Brain microvascular endothelial cell (primary cell): ENCODE results near the gene CDHR5.
"Not testable (repeated sequence)": the region's sequence is repeated elsewhere in the genome, so short reads cannot be mapped to it uniquely, and the experiment has no call there.

Experiments used
- DNase-seq: peaks from one replicate; pipeline ENCODE4 v3.0.0-alpha.2; 2020
- H3K27ac ChIP-seq: fragments of 250-450 bp; sonication (Bioruptor Pico); 2 replicates; pipeline ENCODE4 v1.5.1; 2020; ENCODE audit warnings: mild to moderate bottlenecking, moderate library complexity
- H3K27me3 ChIP-seq: fragments of 250-450 bp; sonication (Bioruptor Pico); replicated peaks from 2 replicates; pipeline ENCODE4 v1.5.1; 2020; ENCODE audit warnings: mild to moderate bottlenecking
- H3K36me3 ChIP-seq: fragments of 250-450 bp; sonication (Bioruptor Pico); replicated peaks from 2 replicates; pipeline ENCODE4 v1.5.1; 2020; ENCODE audit warnings: mild to moderate bottlenecking
- H3K4me3 ChIP-seq: 2 replicates; pipeline ENCODE4 v1.5.1; 2011; ENCODE audit warnings: low read depth, mild to moderate bottlenecking, control low read depth, low read length, moderate library complexity
- CTCF ChIP-seq: IDR thresholded peaks from 2 replicates; pipeline ENCODE4 v1.5.1; 2011; ENCODE audit warnings: low read depth, mild to moderate bottlenecking, moderate library complexity, low read length, control low read depth, inconsistent platforms; ENCODE audit errors: missing control alignments
- in situ Hi-C: cut with HindIII; loops from 2 replicates; pipeline ENCODE4 v1.10.0; 2017; ENCODE audit warnings: low sequenced_read_pairs, low pct_ligation_motif_present

Gene CDHR5

DNA sequence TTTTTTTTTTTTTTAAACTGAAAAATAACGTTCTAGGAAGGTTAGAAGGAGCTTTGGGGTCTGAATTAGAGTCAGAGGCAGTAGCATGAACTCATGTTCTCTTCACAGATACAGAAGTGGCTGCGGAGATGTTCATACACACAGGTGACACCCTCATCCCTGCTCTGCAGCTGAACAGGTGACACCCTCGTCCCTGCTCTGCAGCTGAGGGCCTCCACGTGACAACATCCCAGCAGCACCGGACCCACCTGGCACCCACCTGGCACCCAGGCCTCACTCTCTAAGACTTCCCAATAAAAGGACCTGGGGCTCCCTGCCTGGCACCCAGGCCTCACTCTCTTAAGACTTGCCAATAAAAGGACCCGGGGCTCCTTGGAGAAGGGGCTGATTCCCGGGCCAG, 32.1 kb upstream of the CDHR5 start:
- H3K36me3 ChIP-seq, result peaks cover 15% of the 10 kb centered on the region

DNA sequence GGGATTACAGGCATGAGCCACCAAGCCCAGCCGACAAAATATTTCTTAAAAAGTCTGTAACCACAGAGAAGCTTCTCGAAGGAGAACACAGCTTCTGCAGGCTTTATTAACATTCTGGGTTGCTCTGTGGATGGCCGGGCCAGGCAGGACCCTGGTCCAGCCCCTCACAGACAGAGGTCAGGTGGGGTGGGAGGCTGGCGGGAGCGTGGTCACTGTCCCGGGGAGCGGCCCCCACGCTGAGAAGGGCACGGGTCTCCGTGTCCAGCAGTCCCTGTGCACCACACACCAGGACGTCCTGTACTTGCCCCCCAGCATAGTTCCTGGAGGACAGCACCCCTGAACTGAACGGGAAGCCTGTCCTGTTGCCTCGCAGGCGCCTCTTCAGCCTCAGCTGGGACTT, 31.7 kb upstream of the CDHR5 start:
- Histone ChIP-seq H3K4me3 (no peak overlapping the region), H3K27ac (no peak overlapping the region), H3K27me3 (no peaks in the 10 kb centered on the region), H3K36me3 (peaks cover 15% of the 10 kb centered on the region)
- no peak for TF ChIP-seq CTCF
- DNase-seq, result no peak
- in situ Hi-C loops, result no loop called here

More for the DNA sequence above, 32.1 kb upstream of the CDHR5 start:
- in situ Hi-C loops, result no loop called here
- H3K4me3 ChIP-seq, result no peak overlapping the region
- no peaks in the 10 kb centered on the region for H3K27me3 ChIP-seq
- DNase-seq, result no peak
- H3K27ac ChIP-seq, result no peak overlapping the region
- no peak for TF ChIP-seq CTCF

DNA sequence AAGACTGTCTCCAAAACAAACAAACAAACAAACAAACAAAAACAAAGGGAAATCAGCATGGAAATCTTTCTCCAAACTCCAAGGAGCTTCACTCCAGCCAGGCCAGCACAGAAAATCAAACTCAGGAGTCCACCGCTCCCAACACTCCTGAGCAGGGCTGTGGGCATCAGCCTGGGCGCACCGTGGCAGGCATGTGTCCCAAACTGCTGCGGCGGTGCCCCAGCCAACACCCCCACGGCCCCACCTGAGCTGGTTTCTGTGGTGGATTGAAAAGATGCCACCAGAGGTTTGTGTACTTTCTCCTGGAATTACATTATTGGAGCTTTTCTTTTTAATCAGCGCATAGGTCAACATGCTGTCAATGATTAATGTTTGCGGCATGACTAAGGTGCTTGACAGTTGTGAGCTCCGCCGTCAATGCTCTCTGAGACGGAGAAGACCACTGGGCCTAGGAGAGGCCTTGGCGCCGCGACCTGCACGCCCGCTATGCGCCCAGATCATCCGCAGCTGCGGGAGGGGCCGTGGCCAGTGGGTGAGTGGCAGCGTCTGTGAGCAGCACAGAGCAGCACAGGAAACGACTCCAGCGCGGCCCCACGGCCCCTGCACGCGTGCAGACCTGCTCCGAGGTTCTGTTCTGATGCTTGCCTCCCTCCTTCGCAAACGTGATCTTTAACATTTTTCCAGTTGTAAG, 30.4 kb upstream of the CDHR5 start:
- peaks cover 11% of the 10 kb centered on the region for H3K36me3 ChIP-seq
- H3K27ac ChIP-seq, result no peak overlapping the region
- in situ Hi-C loops, result no loop called here
- TF ChIP-seq CTCF, result no peak
- no peaks in the 10 kb centered on the region for H3K27me3 ChIP-seq
- H3K4me3 ChIP-seq, result no peak overlapping the region
- DNase-seq, result no peak

DNA sequence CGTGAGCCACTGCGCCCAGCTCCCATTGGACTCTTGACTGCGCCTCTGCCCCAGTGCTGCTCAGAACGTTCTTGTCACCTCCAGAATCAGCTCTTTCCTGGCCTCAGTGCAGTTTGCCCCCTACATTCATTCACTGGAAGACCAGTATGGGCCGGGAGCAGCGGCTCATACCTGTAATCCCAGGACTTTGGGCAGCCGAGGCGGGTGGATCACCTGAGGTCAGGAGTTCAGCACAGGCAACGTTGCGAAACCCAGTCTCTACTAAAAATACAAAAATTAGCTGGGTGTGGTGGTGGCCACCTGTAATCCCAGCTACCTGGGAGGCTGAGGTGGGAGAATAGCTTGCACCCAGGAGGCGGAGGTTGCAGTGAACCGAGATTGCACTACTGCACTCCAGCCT, 29.7 kb upstream of the CDHR5 start:
- in situ Hi-C loops, DNase-seq, H3K4me3 ChIP-seq, H3K36me3 ChIP-seq, H3K27me3 ChIP-seq, H3K27ac ChIP-seq: not testable (repeated sequence)

- H3K27ac ChIP-seq, result no peak overlapping the region
- no peaks in the 10 kb centered on the region for H3K27me3 ChIP-seq
- DNase-seq, result no peak
- H3K36me3 ChIP-seq, result peaks cover 8% of the 10 kb centered on the region
- no peak for TF ChIP-seq CTCF
- in situ Hi-C loops, result no loop called here
- no peak overlapping the region for H3K4me3 ChIP-seq
Observed at GRCh38 chr11:653837-654236, 29.1 kb upstream of the CDHR5 start.

GRCh38 chr11:653136-653535, 28.4 kb upstream of the CDHR5 start:
- DNase-seq, H3K27ac ChIP-seq, H3K36me3 ChIP-seq, in situ Hi-C loops, H3K4me3 ChIP-seq, H3K27me3 ChIP-seq: not testable (repeated sequence)

DNA sequence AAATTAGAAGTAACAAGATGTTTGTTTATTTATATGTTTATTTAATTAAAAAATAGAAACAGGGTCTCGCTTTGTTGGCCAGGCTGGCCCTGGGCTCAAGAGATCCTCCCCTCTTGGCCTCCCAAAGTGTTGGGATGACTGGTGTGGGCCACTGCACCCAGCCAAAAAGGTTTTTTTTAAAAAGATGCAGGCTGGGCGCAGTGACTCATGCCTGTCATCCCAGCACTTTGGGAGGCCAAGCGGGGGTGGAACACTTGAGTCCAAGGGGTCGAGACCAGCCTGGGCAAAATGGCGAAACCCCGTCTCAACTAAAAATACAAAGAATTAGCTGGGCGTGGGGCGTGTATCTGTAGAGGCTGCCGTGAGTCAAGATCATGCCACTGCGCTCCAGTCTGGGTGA, 25.7 kb upstream of the CDHR5 start:
- Histone ChIP-seq H3K27ac (no peak overlapping the region), H3K27me3 (no peaks in the 10 kb centered on the region), H3K4me3 (no peak overlapping the region), H3K36me3 (peaks cover 6% of the 10 kb centered on the region)
- no peak for DNase-seq
- TF ChIP-seq CTCF, result no peak
- in situ Hi-C loops, result no loop called here

GRCh38 chr11:647672-648158, 23.0 kb upstream of the CDHR5 start:
- DNase-seq, H3K27me3 ChIP-seq, H3K27ac ChIP-seq, in situ Hi-C loops, H3K4me3 ChIP-seq: not testable (repeated sequence)
- peaks cover 13% of the 10 kb centered on the region for H3K36me3 ChIP-seq
